Sigmoid colon (tissue), 7 donors: ENCODE results near the gene RALA. TPM values are rescaled to one million over a fixed set of nuclear protein-coding genes. Genes with fewer than 3 reads are reported as not detected.

ENCODE experiments used
- DNase-seq: peaks from one replicate; pipeline ENCODE4 v3.0.0-alpha.2; 2019
- H3K27ac ChIP-seq, 4 donors: fragments of 200-600 bp; sonication (generic); one replicate each; pipeline ENCODE4 v1.5.1; 2016 to 2019; ENCODE audit warnings: mild to moderate bottlenecking in 1 of 4
- H3K27me3 ChIP-seq, 3 donors: fragments of 200-600 bp; sonication (generic); one replicate each; pipeline ENCODE4 v1.5.1; 2019; ENCODE audit warnings: mild to moderate bottlenecking in 1 of 3
- H3K36me3 ChIP-seq, 4 donors: fragments of 200-600 bp; sonication (generic); one replicate each; pipeline ENCODE4 v1.5.1; 2016 to 2019
- H3K4me1 ChIP-seq, 4 donors: fragments of 200-600 bp; sonication (generic); one replicate each; pipeline ENCODE4 v1.5.1; 2017 to 2019
- H3K4me3 ChIP-seq, 4 donors: fragments of 200-600 bp; sonication (generic); one replicate each; pipeline ENCODE4 v1.5.1; 2017 to 2019; ENCODE audit warnings: mild to moderate bottlenecking in 2 of 4, moderate library complexity in 1 of 4
- H3K9me3 ChIP-seq, 4 donors: fragments of 200-600 bp in 3 of 4; sonication (generic) in 3 of 4; one replicate each; pipeline versions ENCODE4 v1.5.1 to v1.6.1; 2013 to 2019
- EP300 ChIP-seq, 4 donors: sonication (generic); formaldehyde crosslinking; IDR thresholded peaks; one replicate each; pipeline ENCODE4 v1.6.1; 2017; ENCODE audit warnings: antibody characterized with exemption in 4 of 4
- POLR2A ChIP-seq, 2 donors: fragments of 450-650 bp; IDR thresholded peaks; one replicate each; pipeline ENCODE4 v1.6.1; 2016; ENCODE audit warnings: antibody characterized with exemption in 2 of 2, mild to moderate bottlenecking in 2 of 2, moderate library complexity in 2 of 2
- POLR2AphosphoS5 ChIP-seq, 4 donors: sonication (generic); formaldehyde crosslinking; IDR thresholded peaks; one replicate each; pipeline ENCODE4 v1.6.1; 2017; ENCODE audit warnings: antibody characterized with exemption in 4 of 4
- WGBS, 2 donors: extraction: QIAGEN DNeasy Blood & Tissue Kit; methylation state at CpG; one replicate each; pipeline ENCODE4 v1.1.7; 2013; 5-methylcytosine and 5-hydroxymethylcytosine counted together
- intact Hi-C: fragments of 100-400 bp; cut with DNase I; formaldehyde crosslinking; loops from one replicate; pipeline ENCODE4 v1.15.1; 2023
- polyA plus RNA-seq, 3 donors: library from polyadenylated mRNA; stranded (reverse); fragments of 200-250 nt; gene quantifications; one replicate each; pipeline ENCODE4 v1.2.3, GENCODE V29; 2013
- total RNA-seq, 4 donors: library from RNA; depleted of rRNA; stranded (reverse); fragments of >200 nt; gene quantifications; one replicate each; pipeline ENCODE4 v1.1.0, GENCODE V29; 2016
- TF ChIP-seq, protein P1 (sequence below), 4 experiments: fragments of 450-650 bp in 3 of 4; fragments of 200-600 bp in 1 of 4; IDR thresholded peaks; one replicate each; pipeline ENCODE4 v1.5.1; 2016 to 2019; ENCODE audit warnings: antibody characterized with exemption in 4 of 4, mild to moderate bottlenecking in 3 of 4, moderate library complexity in 2 of 4
- donor health status: healthy with polysubstance abuse.
- donor health status: Bipolar disorder and iron deficiency.
- donor health status: healthy.

RALA gene
- total and polyA plus RNA-seq, 7 donors: 11.5 to 68.0 (median 19.6) TPM

DNA sequence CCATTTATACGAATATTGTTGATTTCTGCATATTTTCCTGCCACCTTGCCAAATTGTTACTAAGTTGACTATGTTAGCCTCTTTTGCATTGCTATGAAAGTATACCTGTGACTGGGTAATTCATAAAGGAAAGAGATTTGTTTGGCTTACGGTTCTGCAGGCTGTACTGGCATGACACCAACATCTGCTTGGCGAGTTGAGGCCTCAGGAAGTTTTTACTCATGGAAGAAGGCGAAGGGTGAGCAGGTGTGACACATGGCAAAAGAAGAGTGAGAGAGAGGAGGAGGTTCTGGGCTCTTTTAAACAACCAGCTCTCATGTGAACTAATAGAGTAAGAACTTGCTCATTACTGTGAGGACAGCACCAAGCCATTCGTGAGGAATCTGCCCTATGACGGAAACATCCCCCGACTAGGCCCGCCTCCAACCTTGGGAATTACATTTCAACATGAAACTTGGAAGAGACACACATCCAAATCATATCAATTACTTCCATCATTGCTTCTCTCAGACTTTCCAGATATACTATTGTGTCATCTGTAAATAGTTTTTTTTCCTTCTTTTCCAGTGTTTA is 8.4 kb downstream of the RALA start:
- no peak overlapping the region for H3K4me3 ChIP-seq
- intact Hi-C loops: no loop called here
- DNase-seq: no peak
- H3K4me1 ChIP-seq: peaks cover 0 to 16% (median 9%) of the 10 kb centered on the region in 4 donors
- 91 to 94% methylated on average over 8 of the region's 8 CpGs for WGBS, 2 donors
- H3K9me3 ChIP-seq: no peaks in the 10 kb centered on the region
- no peaks in the 10 kb centered on the region for H3K27me3 ChIP-seq
- TF ChIP-seq EP300 (IDR thresholded peaks at IDR 0.05): no peak
- no peak for TF ChIP-seq POLR2A (IDR thresholded peaks at IDR 0.05)
- TF ChIP-seq, protein P1, sequence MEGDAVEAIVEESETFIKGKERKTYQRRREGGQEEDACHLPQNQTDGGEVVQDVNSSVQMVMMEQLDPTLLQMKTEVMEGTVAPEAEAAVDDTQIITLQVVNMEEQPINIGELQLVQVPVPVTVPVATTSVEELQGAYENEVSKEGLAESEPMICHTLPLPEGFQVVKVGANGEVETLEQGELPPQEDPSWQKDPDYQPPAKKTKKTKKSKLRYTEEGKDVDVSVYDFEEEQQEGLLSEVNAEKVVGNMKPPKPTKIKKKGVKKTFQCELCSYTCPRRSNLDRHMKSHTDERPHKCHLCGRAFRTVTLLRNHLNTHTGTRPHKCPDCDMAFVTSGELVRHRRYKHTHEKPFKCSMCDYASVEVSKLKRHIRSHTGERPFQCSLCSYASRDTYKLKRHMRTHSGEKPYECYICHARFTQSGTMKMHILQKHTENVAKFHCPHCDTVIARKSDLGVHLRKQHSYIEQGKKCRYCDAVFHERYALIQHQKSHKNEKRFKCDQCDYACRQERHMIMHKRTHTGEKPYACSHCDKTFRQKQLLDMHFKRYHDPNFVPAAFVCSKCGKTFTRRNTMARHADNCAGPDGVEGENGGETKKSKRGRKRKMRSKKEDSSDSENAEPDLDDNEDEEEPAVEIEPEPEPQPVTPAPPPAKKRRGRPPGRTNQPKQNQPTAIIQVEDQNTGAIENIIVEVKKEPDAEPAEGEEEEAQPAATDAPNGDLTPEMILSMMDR (IDR thresholded peaks at IDR 0.05): no peak
- TF ChIP-seq POLR2AphosphoS5 (IDR thresholded peaks at IDR 0.05): no peak
- no peak overlapping the region for H3K27ac ChIP-seq
- no peaks in the 10 kb centered on the region for H3K36me3 ChIP-seq

DNA sequence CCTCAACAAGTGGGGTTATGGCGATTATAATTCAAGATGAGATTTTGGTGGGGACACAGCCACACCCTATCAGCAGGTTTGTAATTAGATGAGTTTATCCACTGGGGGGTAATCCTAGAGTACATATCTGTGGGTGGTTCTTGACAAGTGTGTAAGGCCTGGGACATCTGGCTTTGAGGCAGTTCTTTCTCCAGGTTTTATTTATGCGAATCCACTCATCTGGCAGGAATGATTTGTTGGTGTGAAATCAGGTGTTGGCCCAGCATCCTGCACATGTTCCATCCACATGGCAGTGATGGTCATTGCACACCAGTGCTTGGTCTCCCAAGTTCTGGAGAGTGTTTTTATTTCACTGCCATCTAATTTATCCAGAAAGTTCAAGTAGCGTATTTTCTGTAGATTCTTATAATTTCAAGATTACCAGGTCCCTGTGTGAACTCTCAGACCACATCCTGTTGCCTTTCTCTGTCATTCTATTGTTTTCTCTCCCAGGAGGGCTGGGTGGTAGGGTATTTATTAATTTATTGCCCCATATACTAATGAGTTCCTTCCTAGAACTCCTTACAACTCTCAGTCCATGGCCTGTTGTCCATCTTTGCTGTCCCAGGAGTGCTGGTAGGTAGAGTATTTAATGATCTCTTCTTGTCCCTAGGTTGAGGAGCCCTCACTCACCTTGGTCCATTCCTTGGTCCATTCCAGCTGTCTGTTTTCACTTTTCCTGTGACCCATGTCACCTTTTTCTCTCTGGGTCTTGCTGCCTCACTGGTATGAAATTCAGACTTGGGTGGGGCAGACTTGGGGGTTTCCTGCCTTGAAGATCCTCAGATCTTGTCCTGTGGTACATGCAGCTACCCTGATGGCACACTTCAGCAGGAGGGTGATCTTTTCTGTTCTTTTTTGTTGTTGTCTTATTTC is 10.4 kb downstream of the RALA start:
- intact Hi-C loops: no loop called here

DNA sequence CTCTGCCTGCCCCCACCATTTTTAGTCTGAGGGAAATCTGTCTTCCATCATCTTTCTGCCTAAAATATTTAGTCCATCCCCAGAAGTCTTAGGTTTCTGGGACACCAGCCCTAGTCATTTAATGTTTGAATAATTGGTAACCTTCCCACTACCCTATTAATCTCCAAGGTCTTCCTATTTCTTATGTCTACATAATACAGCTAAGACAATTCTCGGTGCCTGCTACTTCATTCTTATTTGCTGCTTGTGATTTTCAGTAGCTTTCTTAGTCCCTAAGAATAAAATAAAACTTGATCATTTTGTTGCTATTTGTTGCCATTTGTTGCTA is 11.1 kb downstream of the RALA start:
- no peaks in the 10 kb centered on the region for H3K9me3 ChIP-seq
- H3K4me3 ChIP-seq: no peak overlapping the region
- TF ChIP-seq, protein P1 (IDR thresholded peaks at IDR 0.05): no peak
- TF ChIP-seq POLR2AphosphoS5 (IDR thresholded peaks at IDR 0.05) (no peak), EP300 (IDR thresholded peaks at IDR 0.05) (no peak), POLR2A (IDR thresholded peaks at IDR 0.05) (no peak)
- WGBS, 2 donors: 88 to 97% methylated on average over 1 of the region's 1 CpG
- H3K36me3 ChIP-seq: no peaks in the 10 kb centered on the region
- intact Hi-C loops: no loop called here
- no peaks in the 10 kb centered on the region for H3K27me3 ChIP-seq
- no peak for DNase-seq
- peaks cover 0 to 12% (median 4%) of the 10 kb centered on the region in 4 donors for H3K4me1 ChIP-seq
- no peak overlapping the region for H3K27ac ChIP-seq

More for the DNA sequence above, 10.4 kb downstream of the RALA start:
- no peak for DNase-seq
- 87 to 92% methylated on average over 3 of the region's 3 CpGs for WGBS, 2 donors
- TF ChIP-seq, protein P1 (IDR thresholded peaks at IDR 0.05): no peak
- TF ChIP-seq POLR2AphosphoS5 (IDR thresholded peaks at IDR 0.05): no peak
- no peak for TF ChIP-seq EP300 (IDR thresholded peaks at IDR 0.05)
- TF ChIP-seq POLR2A (IDR thresholded peaks at IDR 0.05): no peak
- Histone ChIP-seq H3K4me3 (no peak overlapping the region), H3K9me3 (no peaks in the 10 kb centered on the region), H3K27ac (no peak overlapping the region), H3K36me3 (no peaks in the 10 kb centered on the region), H3K27me3 (no peaks in the 10 kb centered on the region), H3K4me1 (peaks cover 0 to 12% (median 4%) of the 10 kb centered on the region in 4 donors)

DNA sequence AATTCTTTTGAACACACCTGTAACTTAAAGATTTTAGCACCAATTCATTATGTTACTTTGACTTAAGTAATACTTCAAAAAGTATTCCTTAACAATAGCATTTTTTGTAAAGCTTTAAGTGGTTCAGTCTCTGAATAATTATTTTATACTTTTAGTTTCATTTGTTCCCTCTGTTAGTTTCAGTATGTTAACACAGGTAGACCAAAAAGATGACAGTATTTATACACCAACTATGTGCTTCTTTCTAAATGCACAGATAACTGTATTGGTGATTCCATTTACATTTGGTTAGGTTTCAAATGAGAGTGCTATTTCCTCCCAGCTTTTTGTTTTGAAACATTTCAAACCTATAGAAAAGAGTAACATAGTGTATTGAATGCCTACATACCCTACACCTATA is 14.0 kb downstream of the RALA start:
- Histone ChIP-seq H3K36me3 (no peaks in the 10 kb centered on the region), H3K27ac (no peak overlapping the region), H3K4me1 (peaks cover 0 to 13% (median 4%) of the 10 kb centered on the region in 4 donors), H3K9me3 (no peaks in the 10 kb centered on the region), H3K27me3 (no peaks in the 10 kb centered on the region), H3K4me3 (no peak overlapping the region)
- no peak for TF ChIP-seq POLR2AphosphoS5 (IDR thresholded peaks at IDR 0.05)
- no peak for DNase-seq
- intact Hi-C loops: no loop called here

DNA sequence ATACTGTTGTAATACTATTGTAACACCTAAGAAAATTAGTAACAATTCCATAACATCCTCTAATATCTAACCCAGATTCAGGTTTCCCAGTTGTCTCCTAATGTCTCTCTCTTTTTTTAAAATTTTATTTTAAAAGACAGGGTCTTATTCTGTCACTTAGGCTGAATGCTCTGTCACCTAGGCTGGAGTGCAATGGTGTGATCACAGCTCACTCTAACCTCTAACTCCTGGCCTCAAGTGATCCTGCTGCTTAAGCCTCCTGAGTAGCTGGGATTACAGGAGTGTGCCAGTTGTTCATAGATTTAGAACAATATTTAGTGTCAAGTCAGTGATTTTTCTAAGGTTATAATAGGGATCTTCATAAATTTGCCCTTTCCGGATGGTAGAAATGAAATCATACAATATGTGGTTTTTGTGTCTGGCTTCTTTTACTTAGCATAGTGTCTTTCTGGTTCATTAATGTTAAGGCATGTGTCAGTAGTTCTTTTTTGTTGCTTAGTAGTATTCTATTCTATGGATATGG is 14.7 kb downstream of the RALA start:
- TF ChIP-seq POLR2AphosphoS5 (IDR thresholded peaks at IDR 0.05) (no peak), EP300 (IDR thresholded peaks at IDR 0.05) (no peak), POLR2A (IDR thresholded peaks at IDR 0.05) (no peak)
- TF ChIP-seq, protein P1 (IDR thresholded peaks at IDR 0.05): no peak
- Histone ChIP-seq H3K27ac (no peak overlapping the region), H3K9me3 (no peaks in the 10 kb centered on the region), H3K4me1 (peaks cover 0 to 16% (median 4%) of the 10 kb centered on the region in 4 donors), H3K36me3 (no peaks in the 10 kb centered on the region), H3K27me3 (no peaks in the 10 kb centered on the region), H3K4me3 (no peak overlapping the region)
- WGBS, 2 donors: 96 to 100% methylated on average over 1 of the region's 1 CpG
- intact Hi-C loops: no loop called here
- no peak for DNase-seq
